Stimulated activated CD8-positive, alpha-beta memory T cell treated with anti-CD3 and anti-CD28 coated beads, Interleukin-4, amount 100 ng/mL, for 4 hours (primary cell): ENCODE results near the gene TOE1.
A peak's percentile ranks its signal among the peaks of the same experiment; 100 is the strongest.

Source experiments
- DNase-seq, 2 donors: peaks; one replicate each; pipeline ENCODE4 v3.0.0-alpha.2; 2020; ENCODE audit warnings: low read depth in 2 of 2, low spot score in 1 of 2

TOE1 gene

DNA sequence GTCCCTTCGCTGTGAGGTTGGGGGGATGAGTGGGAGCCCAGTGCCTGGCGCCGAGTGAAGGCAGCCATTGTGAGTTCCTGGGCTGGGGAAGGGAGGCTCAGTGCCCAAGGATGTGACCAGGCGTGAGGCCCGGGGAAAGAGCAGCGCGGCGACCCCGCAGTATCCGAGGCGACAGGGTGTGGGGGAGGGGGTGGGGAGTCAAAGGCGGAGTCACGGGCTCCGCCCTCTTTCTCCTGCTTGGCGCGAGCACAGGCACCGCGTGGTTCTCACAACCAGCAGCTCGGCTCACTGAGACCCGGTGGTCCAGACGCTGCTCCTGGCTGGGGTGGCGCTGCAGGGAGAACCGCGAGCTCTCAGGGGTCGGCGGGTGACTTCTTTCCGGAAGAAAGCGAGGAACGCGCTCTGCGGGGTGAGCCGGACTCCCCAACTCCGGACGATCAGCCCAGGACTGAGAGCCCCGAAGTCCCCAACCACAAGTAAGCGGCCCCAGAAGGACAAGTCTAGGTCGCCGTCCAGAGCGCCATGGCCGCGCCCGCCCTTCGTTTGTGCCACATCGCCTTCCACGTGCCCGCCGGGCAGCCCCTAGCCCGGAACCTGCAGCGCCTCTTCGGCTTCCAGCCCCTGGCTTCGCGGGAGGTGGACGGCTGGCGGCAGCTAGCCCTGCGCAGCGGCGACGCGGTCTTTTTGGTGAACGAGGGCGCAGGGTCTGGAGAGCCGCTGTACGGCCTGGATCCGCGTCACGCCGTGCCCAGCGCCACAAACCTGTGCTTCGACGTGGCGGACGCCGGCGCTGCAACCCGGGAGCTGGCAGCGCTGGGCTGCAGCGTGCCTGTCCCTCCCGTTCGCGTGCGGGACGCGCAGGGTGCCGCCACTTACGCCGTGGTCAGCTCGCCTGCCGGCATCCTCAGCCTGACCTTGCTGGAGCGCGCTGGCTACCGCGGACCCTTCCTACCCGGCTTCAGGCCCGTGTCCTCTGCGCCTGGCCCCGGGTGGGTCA lies 13.0 kb upstream of the TOE1 start, which contains the start of gene HPDL:
Gene HPDL, plus strand, starts transcription at position 269 of the 997 bp plus-strand sequence. Its CDS starts 254 bp downstream, at position 523.
- DNase-seq: peak; percentile 41 to 59

DNA sequence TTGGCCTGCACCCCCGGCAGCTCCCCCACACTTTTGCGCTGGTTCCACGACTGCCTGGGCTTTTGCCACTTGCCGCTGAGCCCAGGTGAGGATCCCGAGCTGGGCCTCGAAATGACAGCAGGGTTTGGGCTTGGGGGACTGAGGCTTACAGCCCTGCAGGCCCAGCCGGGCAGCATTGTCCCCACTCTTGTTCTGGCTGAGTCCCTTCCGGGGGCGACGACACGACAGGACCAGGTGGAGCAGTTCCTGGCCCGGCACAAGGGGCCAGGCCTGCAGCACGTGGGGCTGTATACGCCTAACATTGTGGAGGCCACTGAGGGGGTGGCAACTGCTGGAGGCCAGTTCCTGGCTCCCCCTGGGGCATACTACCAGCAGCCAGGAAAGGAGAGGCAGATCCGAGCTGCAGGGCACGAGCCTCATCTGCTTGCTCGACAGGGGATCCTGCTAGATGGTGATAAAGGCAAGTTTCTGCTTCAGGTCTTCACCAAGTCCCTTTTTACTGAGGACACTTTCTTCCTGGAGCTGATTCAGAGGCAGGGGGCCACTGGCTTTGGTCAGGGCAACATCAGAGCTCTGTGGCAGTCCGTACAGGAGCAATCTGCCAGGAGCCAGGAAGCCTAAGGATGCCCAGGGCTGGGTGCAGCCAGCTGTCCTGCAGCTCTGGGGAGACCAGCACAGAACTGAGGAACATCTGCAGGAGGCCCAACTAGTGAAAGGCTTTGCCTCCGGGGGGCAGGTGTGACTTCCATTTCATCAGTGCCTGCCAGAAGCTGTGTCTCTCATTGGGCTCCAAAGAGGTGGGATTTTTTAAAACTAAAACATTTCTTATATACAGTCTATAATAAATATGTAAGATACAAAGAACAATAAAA lies 12.1 kb upstream of the TOE1 start:
- DNase-seq: no peak

DNA sequence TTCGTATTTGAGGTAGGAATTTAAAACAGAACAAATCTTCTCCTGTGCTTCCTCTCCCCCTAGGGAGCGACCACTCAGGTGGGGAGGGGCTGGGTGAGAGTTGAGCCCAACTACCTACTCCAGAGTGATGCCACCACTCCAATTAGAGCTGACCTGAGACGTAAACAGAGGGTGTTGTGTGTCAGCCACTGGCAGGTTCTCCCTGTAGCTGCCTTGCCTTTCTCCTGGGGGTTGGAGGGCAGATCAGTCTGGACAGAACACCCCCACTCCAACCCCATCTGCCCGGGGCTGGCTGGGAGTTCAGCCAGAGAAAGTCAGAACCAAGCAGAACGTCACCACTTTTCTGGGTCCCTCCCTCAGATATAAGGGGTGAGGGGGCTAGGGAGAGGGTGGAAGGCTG lies 11.3 kb upstream of the TOE1 start:
- DNase-seq: no peak

- DNase-seq: no peak
These were observed 10.5 kb upstream of the TOE1 start for GRCh38 chr1:45329445-45329844.

DNA sequence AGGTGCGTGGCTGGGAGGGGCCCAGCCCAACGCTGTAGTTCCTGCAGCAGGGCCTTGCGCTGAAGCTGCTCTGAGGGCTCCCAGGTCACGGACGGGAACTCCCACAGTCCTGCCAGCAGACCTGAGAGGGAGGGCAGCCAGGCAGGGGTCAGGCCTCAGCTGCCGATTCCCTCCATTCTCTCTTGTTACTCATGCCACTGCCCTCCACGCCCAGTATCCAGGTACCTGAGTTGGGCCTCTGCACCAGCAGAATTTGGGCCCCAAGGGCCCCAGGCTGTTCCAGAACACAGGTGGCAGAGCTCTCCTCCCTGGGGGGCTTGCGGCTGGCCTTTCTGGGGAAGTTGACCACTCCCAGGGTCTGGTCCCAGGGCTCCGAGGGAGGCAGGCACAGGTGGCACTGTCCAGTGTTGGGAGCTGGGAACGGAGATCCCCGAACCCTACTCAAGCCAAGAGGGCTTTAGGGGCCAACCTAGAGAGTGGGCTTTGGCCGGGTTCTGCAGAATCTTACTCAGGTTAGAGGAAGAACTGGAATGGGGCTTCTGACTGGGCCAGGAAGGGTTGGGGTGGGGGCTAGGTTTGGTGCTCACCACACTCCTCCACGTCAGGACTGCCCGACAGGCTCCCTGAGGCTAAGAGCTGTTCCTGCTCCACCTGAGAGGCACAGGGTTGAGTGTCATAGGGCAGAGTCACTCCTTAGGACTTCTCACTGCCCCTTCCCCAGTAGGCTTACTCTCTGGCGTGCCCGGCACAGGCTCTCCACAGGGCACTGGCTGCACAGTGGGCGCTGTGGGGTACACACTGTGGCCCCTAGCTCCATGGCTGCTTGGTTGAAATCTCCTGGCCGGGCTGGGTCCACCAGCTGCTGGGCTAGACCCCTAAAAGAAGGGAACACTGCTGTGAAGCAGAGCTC lies 8.3 kb upstream of the TOE1 start:
- DNase-seq: no peak

DNA sequence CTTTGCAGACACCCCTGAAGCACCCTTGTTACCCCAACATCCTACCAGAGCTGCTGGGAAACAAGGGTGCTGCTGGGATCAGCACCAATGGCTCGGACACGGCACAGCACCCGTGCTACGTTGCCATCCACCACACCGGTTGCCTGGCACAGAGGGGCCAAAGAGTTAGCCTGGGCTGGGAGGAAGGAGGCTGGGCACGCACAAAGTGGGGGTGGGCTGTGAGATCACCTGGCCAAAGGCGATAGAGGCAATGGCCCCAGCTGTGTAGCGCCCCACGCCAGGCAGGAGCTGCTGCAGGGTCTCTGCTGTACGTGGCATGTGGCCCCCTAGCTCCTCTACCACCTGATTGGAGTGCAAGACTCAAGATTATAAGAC lies 7.6 kb upstream of the TOE1 start:
- no peak for DNase-seq

GRCh38 chr1:45334308-45335245 lies 5.4 kb upstream of the TOE1 start:
- DNase-seq: no peak

- DNase-seq: no peak
These were observed 4.1 kb upstream of the TOE1 start for GRCh38 chr1:45335855-45336324.

GRCh38 chr1:45337630-45338325 lies 2.2 kb upstream of the TOE1 start:
- no peak for DNase-seq

- DNase-seq: no peak
These were observed 971 bp downstream of the TOE1 start for GRCh38 chr1:45340816-45341466.

- no peak for DNase-seq
These were observed 4.5 kb downstream of the TOE1 start for GRCh38 chr1:45344499-45344898.

DNA sequence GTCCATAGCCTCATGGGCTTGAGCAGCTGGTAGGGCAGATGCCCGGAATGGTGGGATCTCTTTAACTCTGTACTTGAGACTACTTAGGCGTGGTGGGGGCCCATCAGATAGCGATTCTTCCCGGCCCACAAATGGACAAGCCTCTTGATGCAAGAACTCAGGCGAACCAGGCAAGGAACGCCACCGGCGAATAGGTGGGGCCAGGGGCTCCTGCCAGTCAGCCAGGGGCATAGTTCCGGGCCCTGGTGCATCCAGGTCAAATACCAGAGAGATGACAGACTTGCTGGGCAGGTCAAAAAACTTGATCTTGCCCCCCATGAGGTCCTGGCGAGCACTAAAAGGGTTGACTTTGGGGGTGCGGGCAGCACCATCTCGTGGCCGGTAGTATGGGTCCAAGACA lies 5.0 kb downstream of the TOE1 start:
- DNase-seq: no peak

DNA sequence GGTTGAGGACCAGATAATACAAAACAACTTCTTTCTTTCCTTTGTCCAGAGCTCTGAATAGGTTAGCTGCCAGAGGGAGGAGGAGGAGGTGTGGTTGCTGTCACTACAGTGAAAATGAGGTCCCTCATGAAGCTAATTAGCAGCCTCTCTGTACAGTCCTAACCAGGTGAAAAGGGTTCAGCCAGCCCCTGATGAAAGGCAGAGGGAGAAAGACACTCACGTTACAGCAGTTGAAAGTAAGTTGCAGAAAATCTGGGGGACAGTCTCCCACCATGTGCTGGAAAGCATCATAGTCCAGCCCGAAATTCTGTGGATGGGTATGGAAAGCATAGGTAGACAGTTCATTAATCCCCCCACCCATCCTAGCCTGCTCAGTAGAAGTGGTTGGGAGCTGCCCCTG lies 6.5 kb downstream of the TOE1 start:
- no peak for DNase-seq

GRCh38 chr1:45348020-45348419 lies 8.1 kb downstream of the TOE1 start:
- DNase-seq: no peak

GRCh38 chr1:45348609-45348965 lies 8.6 kb downstream of the TOE1 start:
- no peak for DNase-seq

DNA sequence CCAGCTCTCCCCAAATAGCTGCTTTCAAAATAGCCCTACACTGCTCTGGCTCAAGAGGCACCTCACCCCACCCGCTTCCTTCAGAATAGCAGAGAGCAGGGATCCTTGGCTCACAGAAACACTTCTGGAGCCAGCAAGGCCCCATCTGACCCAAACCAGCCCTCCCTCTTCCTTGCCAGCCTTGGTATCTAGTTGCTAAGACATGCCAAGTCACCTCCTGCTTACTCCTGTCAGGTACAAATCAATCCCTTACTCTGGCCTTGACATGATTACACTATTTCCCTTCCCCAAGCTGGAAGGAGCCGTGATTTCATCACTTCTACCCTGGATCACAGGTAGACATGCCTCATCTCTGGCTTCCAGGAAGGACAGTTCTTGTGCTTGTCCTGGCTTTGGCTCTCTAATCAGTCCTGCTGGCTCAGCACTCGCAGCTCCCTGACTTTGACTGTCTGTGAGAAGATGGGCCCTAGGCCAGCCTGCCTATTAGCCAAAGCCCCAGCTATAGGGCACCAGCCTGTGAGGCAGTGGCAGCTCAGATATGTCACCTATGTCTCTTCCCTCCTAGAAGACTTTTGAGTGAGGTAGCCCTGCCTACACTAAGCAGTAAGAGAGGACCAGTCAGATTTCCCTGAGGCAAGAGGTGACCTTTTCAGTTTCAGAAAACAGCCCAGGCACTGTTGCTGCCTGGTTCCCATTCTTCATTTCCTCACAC lies 9.2 kb downstream of the TOE1 start:
- no peak for DNase-seq

DNA sequence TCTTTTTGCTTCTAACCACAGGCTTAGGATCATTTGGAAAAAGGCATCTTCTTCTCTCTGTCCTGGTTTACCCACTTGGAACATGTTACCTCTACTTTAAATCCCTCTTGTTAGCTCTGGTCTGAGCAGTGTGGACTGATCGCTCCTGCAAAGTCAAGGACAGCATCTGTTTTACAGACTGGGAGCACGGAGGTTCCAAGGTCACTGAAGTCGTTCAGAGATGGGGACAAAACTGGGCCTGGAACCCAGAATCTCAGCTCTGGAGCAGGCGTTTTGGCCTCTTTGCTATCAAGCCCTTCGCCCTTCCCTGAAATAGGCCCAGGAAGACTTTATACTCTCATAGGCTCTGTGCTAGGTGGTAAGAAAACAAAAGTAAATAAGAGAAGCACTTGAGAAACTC lies 11.5 kb downstream of the TOE1 start:
- no peak for DNase-seq

DNA sequence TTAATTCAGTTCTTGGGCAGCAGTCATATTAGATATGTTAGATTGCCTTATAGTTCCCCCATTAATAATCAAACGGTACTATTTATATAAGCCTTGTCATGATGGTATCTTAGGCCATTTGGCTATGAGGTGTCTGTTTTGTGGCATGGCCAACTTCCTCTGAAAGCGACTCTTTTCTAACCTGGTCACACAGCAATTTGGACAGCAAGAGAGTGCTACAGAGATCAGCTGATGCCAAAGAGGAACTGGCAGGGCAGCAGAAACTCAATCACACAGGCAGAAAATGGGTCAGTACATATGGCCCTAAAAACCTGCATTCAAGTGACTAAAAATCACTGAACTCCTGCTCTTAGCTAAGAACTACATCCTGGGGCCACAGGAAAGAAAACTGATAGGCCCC lies 13.7 kb downstream of the TOE1 start:
- DNase-seq: no peak
